Mesothelial cell of epicardium (in vitro differentiated cells): ENCODE results near the gene SENP1. TPM values are rescaled to one million over a fixed set of nuclear protein-coding genes. Genes with fewer than 3 reads are reported as not detected.

Source experiments
- DNase-seq, 2 experiments: peaks; one replicate each; pipeline ENCODE4 v3.0.0; 2021; ENCODE audit warnings: low spot score in 2 of 2; ENCODE audit not compliant: unreplicated experiment in 2 of 2
- H3K27ac Mint-ChIP-seq: 2 replicates; pipeline ENCODE4 v1.8.0; 2021; ENCODE audit warnings: mixed read lengths
- H3K27me3 Mint-ChIP-seq: 2 replicates; pipeline ENCODE4 v1.8.0; 2021; ENCODE audit warnings: low read depth, mixed read lengths
- H3K36me3 Mint-ChIP-seq: 2 replicates; pipeline ENCODE4 v1.8.0; 2021; ENCODE audit warnings: mixed read lengths
- H3K4me1 Mint-ChIP-seq: 2 replicates; pipeline ENCODE4 v1.8.0; 2021; ENCODE audit warnings: mixed read lengths
- H3K4me3 Mint-ChIP-seq: 2 replicates; pipeline ENCODE4 v1.8.0; 2021; ENCODE audit warnings: mild to moderate bottlenecking, moderate library complexity, mixed read lengths
- H3K9me3 Mint-ChIP-seq: 2 replicates; pipeline ENCODE4 v1.8.0; 2021; ENCODE audit warnings: mixed read lengths
- total RNA-seq: library from RNA; stranded (reverse); gene quantifications from 3 replicates; pipeline ENCODE4 v1.2.1, GENCODE V29; 2021
- TF ChIP-seq, protein P1 (sequence below): fragments of 200-600 bp; sonication (generic); IDR thresholded peaks from one replicate; pipeline ENCODE4 v1.5.0; 2021; ENCODE audit warnings: antibody characterized with exemption; ENCODE audit not compliant: unreplicated experiment

The SENP1 gene
- total RNA-seq, 1 donor from 2014 or later: 31.1 TPM

DNA sequence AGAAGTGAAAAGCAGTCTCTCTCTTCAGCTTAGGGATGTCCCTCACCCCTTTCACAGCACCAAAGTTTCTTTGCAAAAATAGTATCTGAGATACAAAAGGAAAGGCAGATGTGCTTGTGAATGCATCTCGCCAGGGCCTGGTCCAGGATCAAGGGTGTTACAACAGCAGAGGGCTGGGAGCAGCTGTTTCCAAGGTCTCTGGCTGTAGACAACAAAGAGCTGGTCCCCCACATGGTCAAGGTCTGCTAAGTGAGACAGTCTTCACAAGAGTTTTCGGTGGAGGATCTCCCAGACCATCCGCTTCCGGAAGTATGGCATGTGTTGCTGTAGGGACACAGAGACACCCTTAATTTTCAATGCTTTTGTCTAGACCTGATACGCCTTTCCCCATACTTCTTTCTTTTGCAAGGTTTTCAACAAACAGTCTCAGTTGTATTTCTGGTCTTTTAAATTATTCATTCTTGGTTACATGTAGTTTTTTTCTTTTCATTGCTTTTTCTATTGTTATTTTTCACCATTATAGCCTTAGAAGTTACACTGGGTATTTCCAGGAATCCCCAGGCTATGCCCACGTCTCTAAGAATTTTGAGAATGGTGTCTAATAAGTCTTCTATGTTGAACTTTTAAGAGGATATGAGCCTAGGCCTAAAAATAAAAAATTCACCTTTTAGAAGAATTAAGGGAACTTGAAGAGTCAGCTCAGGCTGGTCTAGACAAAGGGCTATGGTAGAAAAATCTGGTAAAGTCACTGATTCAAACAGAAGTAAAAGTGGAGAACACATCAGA, 60.6 kb downstream of the SENP1 start:
- Mint-ChIP-seq H3K4me1 (no peaks in the 10 kb centered on the region), H3K36me3 (peaks cover 22% of the 10 kb centered on the region), H3K9me3 (no peaks in the 10 kb centered on the region), H3K27me3 (no peaks in the 10 kb centered on the region), H3K27ac (no peak overlapping the region), H3K4me3 (no peak overlapping the region)
- no peak for DNase-seq
- TF ChIP-seq, protein P1, sequence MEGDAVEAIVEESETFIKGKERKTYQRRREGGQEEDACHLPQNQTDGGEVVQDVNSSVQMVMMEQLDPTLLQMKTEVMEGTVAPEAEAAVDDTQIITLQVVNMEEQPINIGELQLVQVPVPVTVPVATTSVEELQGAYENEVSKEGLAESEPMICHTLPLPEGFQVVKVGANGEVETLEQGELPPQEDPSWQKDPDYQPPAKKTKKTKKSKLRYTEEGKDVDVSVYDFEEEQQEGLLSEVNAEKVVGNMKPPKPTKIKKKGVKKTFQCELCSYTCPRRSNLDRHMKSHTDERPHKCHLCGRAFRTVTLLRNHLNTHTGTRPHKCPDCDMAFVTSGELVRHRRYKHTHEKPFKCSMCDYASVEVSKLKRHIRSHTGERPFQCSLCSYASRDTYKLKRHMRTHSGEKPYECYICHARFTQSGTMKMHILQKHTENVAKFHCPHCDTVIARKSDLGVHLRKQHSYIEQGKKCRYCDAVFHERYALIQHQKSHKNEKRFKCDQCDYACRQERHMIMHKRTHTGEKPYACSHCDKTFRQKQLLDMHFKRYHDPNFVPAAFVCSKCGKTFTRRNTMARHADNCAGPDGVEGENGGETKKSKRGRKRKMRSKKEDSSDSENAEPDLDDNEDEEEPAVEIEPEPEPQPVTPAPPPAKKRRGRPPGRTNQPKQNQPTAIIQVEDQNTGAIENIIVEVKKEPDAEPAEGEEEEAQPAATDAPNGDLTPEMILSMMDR: no peak

DNA sequence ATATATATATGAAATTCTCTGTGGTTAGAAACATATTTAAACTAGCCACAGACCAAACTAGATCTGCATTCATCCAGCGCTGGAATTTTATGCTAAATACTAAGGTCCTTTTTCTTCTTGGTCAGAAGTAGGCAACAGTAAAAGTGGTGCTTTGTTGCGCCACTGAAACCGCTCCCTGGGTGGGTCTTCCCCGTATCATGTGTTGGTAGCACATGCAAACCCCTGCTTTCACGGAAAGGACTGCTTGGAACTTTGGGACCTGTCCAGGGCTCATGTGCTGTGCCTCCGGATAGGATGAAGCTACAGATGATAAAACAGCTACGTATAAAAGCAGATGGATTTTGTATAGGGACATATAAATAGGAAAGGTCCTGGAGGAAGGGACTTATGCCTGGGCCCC, 61.5 kb downstream of the SENP1 start:
- no peak overlapping the region for H3K4me3 Mint-ChIP-seq
- H3K9me3 Mint-ChIP-seq: no peaks in the 10 kb centered on the region
- no peaks in the 10 kb centered on the region for H3K4me1 Mint-ChIP-seq
- TF ChIP-seq, protein P1: no peak
- no peak for DNase-seq
- no peaks in the 10 kb centered on the region for H3K27me3 Mint-ChIP-seq
- peaks cover 22% of the 10 kb centered on the region for H3K36me3 Mint-ChIP-seq
- no peak overlapping the region for H3K27ac Mint-ChIP-seq

DNA sequence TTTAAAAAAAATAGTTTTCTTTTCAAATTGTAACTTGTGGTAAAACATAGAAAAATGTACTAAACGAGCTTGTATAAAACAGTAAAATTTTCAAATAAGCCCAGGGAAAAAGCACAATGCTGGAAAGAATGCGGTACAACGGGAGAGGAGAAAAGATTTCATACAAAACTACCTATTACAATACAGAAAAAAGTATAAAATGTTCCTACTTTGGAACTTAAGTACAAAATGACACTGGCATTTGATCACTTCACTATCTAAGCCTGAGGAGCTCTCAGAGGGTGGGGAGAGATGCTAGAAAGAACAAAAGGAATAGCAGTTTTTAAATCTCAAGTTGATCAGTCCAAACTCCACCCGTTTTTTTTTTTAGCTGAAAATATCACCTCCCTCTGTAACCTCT, 62.1 kb downstream of the SENP1 start:
- no peak for DNase-seq
- H3K4me1 Mint-ChIP-seq: no peaks in the 10 kb centered on the region
- H3K4me3 Mint-ChIP-seq: no peak overlapping the region

DNA sequence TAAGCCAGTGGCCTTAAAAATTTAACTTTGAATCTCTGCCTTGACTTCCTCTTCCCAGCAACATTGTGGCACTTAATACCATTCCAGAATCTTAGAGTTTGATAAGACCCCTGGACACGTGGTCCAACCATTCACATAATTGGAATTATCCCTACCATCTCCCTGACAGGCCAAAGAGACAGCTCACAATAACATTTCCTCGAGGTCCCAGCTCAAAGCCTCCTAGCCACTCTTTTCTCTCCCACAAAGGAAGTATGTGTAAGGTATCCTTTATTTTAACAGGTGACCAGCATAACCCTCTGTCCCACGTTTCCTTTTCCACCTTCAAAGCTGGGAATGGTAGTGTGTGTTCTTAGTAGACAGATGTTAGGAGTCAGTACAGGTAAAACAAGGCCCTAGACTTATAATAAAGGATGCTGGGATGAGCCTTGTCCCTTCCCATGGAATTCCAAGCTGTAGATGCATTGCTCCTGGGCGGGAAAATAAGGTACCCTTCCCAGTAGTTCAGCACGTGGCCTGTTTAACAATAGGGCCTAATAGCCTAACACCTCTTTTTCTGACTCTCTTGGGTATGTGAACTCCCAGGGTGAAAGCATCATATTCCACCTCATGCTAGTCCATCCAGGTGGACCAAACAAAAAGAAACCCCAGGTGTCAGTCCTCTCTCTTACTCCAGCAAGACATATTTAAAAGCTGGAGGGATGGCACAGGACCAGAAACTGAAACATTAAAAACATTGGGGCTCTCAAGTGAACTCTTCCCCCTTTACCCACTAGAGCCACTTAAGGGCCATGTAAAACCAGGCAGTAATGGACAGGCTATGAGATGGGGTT, 64.1 kb downstream of the SENP1 start:
- Mint-ChIP-seq H3K9me3 (no peaks in the 10 kb centered on the region), H3K4me1 (peaks cover 14% of the 10 kb centered on the region), H3K27me3 (no peaks in the 10 kb centered on the region), H3K36me3 (peaks cover 13% of the 10 kb centered on the region), H3K27ac (no peak overlapping the region), H3K4me3 (no peak overlapping the region)
- no peak for DNase-seq
- TF ChIP-seq, protein P1: no peak

More for the DNA sequence above, 62.1 kb downstream of the SENP1 start:
- TF ChIP-seq, protein P1: no peak
- H3K9me3 Mint-ChIP-seq: no peaks in the 10 kb centered on the region
- no peak overlapping the region for H3K27ac Mint-ChIP-seq
- no peaks in the 10 kb centered on the region for H3K27me3 Mint-ChIP-seq
- H3K36me3 Mint-ChIP-seq: peaks cover 22% of the 10 kb centered on the region

DNA sequence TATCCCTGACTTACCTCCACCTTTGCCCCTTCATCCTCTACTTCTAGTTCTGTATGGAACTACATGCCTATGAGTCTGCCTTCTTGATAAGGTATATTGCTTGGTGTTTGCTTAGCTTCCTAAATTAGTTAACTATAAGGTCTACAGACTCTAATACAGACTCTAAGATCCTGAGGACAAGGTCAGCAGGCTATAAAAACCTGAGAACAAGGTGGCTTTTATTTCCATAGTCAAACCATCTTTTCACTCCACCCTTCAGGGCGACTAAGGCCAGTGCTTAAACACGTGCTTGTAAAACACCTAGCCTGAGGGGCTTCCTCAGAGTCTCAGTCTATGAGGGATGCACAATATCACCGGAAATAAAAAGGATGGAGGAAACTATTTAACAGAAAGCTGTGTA, 65.5 kb downstream of the SENP1 start:
- Mint-ChIP-seq H3K4me1 (peaks cover 17% of the 10 kb centered on the region), H3K9me3 (no peaks in the 10 kb centered on the region), H3K36me3 (peaks cover 6% of the 10 kb centered on the region), H3K27ac (no peak overlapping the region), H3K27me3 (no peaks in the 10 kb centered on the region), H3K4me3 (no peak overlapping the region)
- DNase-seq: no peak
- TF ChIP-seq, protein P1: no peak
